Right atrium auricular region (tissue), 2 donors: Measurements from ENCODE around the gene TBC1D8. TPM values are rescaled to one million over a fixed set of nuclear protein-coding genes. Genes with fewer than 3 reads are reported as not detected.

ENCODE experiments used
- DNase-seq: peaks from one replicate; pipeline ENCODE4 v3.0.0-alpha.2; 2019; ENCODE audit warnings: low spot score
- H3K27ac ChIP-seq, 2 donors: fragments of 200-600 bp; sonication (generic); 1 replicate in 1 of 2; 2 replicates in 1 of 2; pipeline ENCODE4 v1.5.1; 2016 to 2019
- H3K27me3 ChIP-seq, 2 donors: fragments of 200-600 bp; sonication (generic); one replicate each; pipeline versions ENCODE4 v1.5.1 to v1.6.0; 2017 to 2019
- H3K36me3 ChIP-seq: fragments of 200-600 bp; sonication (generic); one replicate; pipeline ENCODE4 v1.5.1; 2016
- H3K4me1 ChIP-seq, 2 donors: fragments of 200-600 bp; sonication (generic); one replicate each; pipeline versions ENCODE4 v1.5.1 to v1.6.0; 2017 to 2019
- H3K4me3 ChIP-seq, 2 donors: fragments of 200-600 bp; sonication (generic); 1 replicate in 1 of 2; 2 replicates in 1 of 2; pipeline ENCODE4 v1.5.1; 2017 to 2019; ENCODE audit warnings: mild to moderate bottlenecking in 1 of 2, moderate library complexity in 1 of 2
- H3K9me3 ChIP-seq, 2 donors: fragments of 200-600 bp; sonication (generic); one replicate each; pipeline ENCODE4 v1.5.1; 2019
- CTCF ChIP-seq, 2 donors: fragments of 200-600 bp; sonication (generic); IDR thresholded peaks; one replicate each; pipeline ENCODE4 v1.5.1; 2019; ENCODE audit warnings: antibody characterized with exemption in 2 of 2
- total RNA-seq, 2 donors: library from RNA; depleted of rRNA; stranded (reverse); fragments of >200 nt; gene quantifications; one replicate each; pipeline ENCODE4 v1.1.0, GENCODE V29; 2016

The TBC1D8 gene
- total RNA-seq, 2 donors from 2014 or later: 42.3 to 50.3 TPM

- peaks cover 0 to 7% of the 10 kb centered on the region in 2 donors for H3K4me1 ChIP-seq
- no peaks in the 10 kb centered on the region for H3K27me3 ChIP-seq
- H3K4me3 ChIP-seq: no peak overlapping the region
- TF ChIP-seq CTCF (IDR thresholded peaks at IDR 0.05): no peak
- peaks cover 52% of the 10 kb centered on the region for H3K36me3 ChIP-seq
- no peak for DNase-seq
- H3K27ac ChIP-seq: no peak overlapping the region
- no peaks in the 10 kb centered on the region for H3K9me3 ChIP-seq
Observed at GRCh38 chr2:101026253-101026701, 124.9 kb downstream of the TBC1D8 start.

GRCh38 chr2:101025561-101025960 is 125.6 kb downstream of the TBC1D8 start:
- no peak overlapping the region for H3K27ac ChIP-seq
- H3K27me3 ChIP-seq: no peaks in the 10 kb centered on the region
- no peak for DNase-seq
- no peaks in the 10 kb centered on the region for H3K9me3 ChIP-seq
- peaks cover 0 to 2% of the 10 kb centered on the region in 2 donors for H3K4me1 ChIP-seq
- no peak overlapping the region for H3K4me3 ChIP-seq
- TF ChIP-seq CTCF (IDR thresholded peaks at IDR 0.05): no peak
- H3K36me3 ChIP-seq: peaks cover 59% of the 10 kb centered on the region

GRCh38 chr2:101023327-101024107 is 127.7 kb downstream of the TBC1D8 start:
- TF ChIP-seq CTCF (IDR thresholded peaks at IDR 0.05): no peak
- Histone ChIP-seq H3K9me3 (no peaks in the 10 kb centered on the region), H3K4me3 (no peak overlapping the region), H3K36me3 (peaks cover 58% of the 10 kb centered on the region), H3K4me1 (no peaks in the 10 kb centered on the region), H3K27ac (no peak overlapping the region), H3K27me3 (no peaks in the 10 kb centered on the region)
- no peak for DNase-seq

- Histone ChIP-seq H3K4me3 (no peak overlapping the region), H3K4me1 (no peaks in the 10 kb centered on the region), H3K36me3 (peaks cover 54% of the 10 kb centered on the region), H3K9me3 (no peaks in the 10 kb centered on the region), H3K27me3 (no peaks in the 10 kb centered on the region), H3K27ac (no peak overlapping the region)
- no peak for DNase-seq
- no peak for TF ChIP-seq CTCF (IDR thresholded peaks at IDR 0.05)
Observed at GRCh38 chr2:101022221-101022620, 129.0 kb downstream of the TBC1D8 start.

GRCh38 chr2:101018934-101019333 is 132.2 kb downstream of the TBC1D8 start:
- DNase-seq: no peak
- Histone ChIP-seq H3K27ac (no peak overlapping the region), H3K4me3 (no peak overlapping the region), H3K4me1 (no peaks in the 10 kb centered on the region), H3K36me3 (peaks cover 53% of the 10 kb centered on the region), H3K9me3 (no peaks in the 10 kb centered on the region), H3K27me3 (no peaks in the 10 kb centered on the region)
- no peak for TF ChIP-seq CTCF (IDR thresholded peaks at IDR 0.05)

GRCh38 chr2:101017371-101017770 is 133.8 kb downstream of the TBC1D8 start:
- no peaks in the 10 kb centered on the region for H3K27me3 ChIP-seq
- H3K36me3 ChIP-seq: peaks cover 47% of the 10 kb centered on the region
- H3K27ac ChIP-seq: no peak overlapping the region
- TF ChIP-seq CTCF (IDR thresholded peaks at IDR 0.05): no peak
- H3K4me3 ChIP-seq: no peak overlapping the region
- no peaks in the 10 kb centered on the region for H3K9me3 ChIP-seq
- DNase-seq: no peak
- no peaks in the 10 kb centered on the region for H3K4me1 ChIP-seq
